NB4 (cell line): ENCODE results near the gene TSPAN31.

Experiments used
- CTCF ChIP-seq: IDR thresholded peaks from one replicate; pipeline ENCODE4 v1.5.1; 2012; ENCODE audit warnings: low read depth, low read length
- MYC ChIP-seq: IDR thresholded peaks from 2 replicates; pipeline ENCODE4 v1.6.1; 2011; ENCODE audit warnings: low read depth, low read length

- no peak for TF ChIP-seq MYC
- TF ChIP-seq CTCF = no peak
Observed at GRCh38 chr12:57717846-57718640, 26.8 kb upstream of the TSPAN31 start.
